Left cardiac atrium (tissue), 4 donors: Measurements from ENCODE around the gene SDC1. TPM values are rescaled to one million over a fixed set of nuclear protein-coding genes. Genes with fewer than 3 reads are reported as not detected.

ENCODE experiments used
- ATAC-seq, 2 donors: fragments of 200-7000 bp; cut with Tn5 transposase; one replicate each; pipeline ENCODE4 v1.9.1; 2020; ENCODE audit warnings: mild to moderate bottlenecking in 2 of 2, moderate library complexity in 2 of 2
- DNase-seq: peaks from one replicate; pipeline ENCODE4 v3.0.0-alpha.2; 2020
- intact Hi-C, 2 donors: fragments of 100-400 bp; cut with DNase I; formaldehyde crosslinking; loops; one replicate each; pipeline versions ENCODE4 v1.14.1 to v1.15.1; 2022 to 2023
- total RNA-seq, 2 donors: library from RNA; stranded (reverse); fragmentation: NEBNext Ultra II Directional; extraction: Animal tissue kit (Norgen Biotek cat#: 25700); gene quantifications; one replicate each; pipeline ENCODE4 v1.2.1, GENCODE V29; 2021
- donor health status: DM: no; HTN: yes; CAD: no.
- donor health status: DM: no; HTN: yes; CAD: no; lungs with severe emphysema.
- donor health status: DM: yes; HTN: yes; CAD: no.
- donor health status: Dilated cardiomyopathy.

SDC1 gene
- total RNA-seq, 2 donors from 2014 or later, result 0.21 to 0.50 TPM

GRCh38 chr2:20216130-20217025 lies 8.6 kb downstream of the SDC1 start:
- ATAC-seq, result no peak
- no peak for DNase-seq

GRCh38 chr2:20215183-20216040 lies 9.5 kb downstream of the SDC1 start:
- DNase-seq, result no peak
- intact Hi-C loops, result no loop called here
- ATAC-seq, result no peak

More at GRCh38 chr2:20216130-20217025, 8.6 kb downstream of the SDC1 start:
- intact Hi-C loops, result no loop called here

- DNase-seq, result no peak
- no peak for ATAC-seq
- intact Hi-C loops, result no loop called here
Observed at GRCh38 chr2:20214566-20215182, 10.3 kb downstream of the SDC1 start.

GRCh38 chr2:20213651-20214565 lies 11.0 kb downstream of the SDC1 start:
- ATAC-seq, result no peak
- intact Hi-C loops, result no loop called here
- no peak for DNase-seq

GRCh38 chr2:20212871-20213503 lies 11.9 kb downstream of the SDC1 start:
- DNase-seq (no peak), ATAC-seq (peak in 1 of 2 donors; percentile 15)
- intact Hi-C loops, result no loop called here

GRCh38 chr2:20212459-20212870 lies 12.5 kb downstream of the SDC1 start:
- DNase-seq, result peak; percentile 44
- peak in 1 of 2 donors; percentile 19 for ATAC-seq
- intact Hi-C loops, result no loop called here

GRCh38 chr2:20211860-20212458 lies 13.0 kb downstream of the SDC1 start:
- ATAC-seq, result no peak
- no peak for DNase-seq

GRCh38 chr2:20211420-20211819 lies 13.5 kb downstream of the SDC1 start:
- intact Hi-C loops, result no loop called here
- ATAC-seq, result no peak
- no peak for DNase-seq

More at GRCh38 chr2:20211860-20212458, 13.0 kb downstream of the SDC1 start:
- intact Hi-C loops, result no loop called here

GRCh38 chr2:20210462-20210861 lies 14.5 kb downstream of the SDC1 start:
- DNase-seq, result no peak
- intact Hi-C loops, result no loop called here
- ATAC-seq, result no peak

GRCh38 chr2:20209373-20210109 lies 15.4 kb downstream of the SDC1 start:
- ATAC-seq, result no peak

GRCh38 chr2:20208476-20208859 lies 16.5 kb downstream of the SDC1 start:
- no peak for ATAC-seq
- intact Hi-C loops, result no loop called here

More at GRCh38 chr2:20209373-20210109, 15.4 kb downstream of the SDC1 start:
- intact Hi-C loops, result no loop called here
- DNase-seq, result no peak

GRCh38 chr2:20207051-20207450 lies 17.9 kb downstream of the SDC1 start:
- intact Hi-C loops, result no loop called here
- no peak for ATAC-seq
- DNase-seq, result no peak

More at GRCh38 chr2:20208476-20208859, 16.5 kb downstream of the SDC1 start:
- DNase-seq, result no peak

GRCh38 chr2:20205915-20206524 lies 18.9 kb downstream of the SDC1 start:
- no peak for ATAC-seq
- intact Hi-C loops, result no loop called here
- DNase-seq, result no peak

GRCh38 chr2:20205069-20205468 lies 19.9 kb downstream of the SDC1 start:
- ATAC-seq (no peak), DNase-seq (no peak)
- intact Hi-C loops, result no loop called here

- no peak for ATAC-seq
- intact Hi-C loops, result no loop called here
- DNase-seq, result no peak
Observed at GRCh38 chr2:20203521-20204225, 21.3 kb downstream of the SDC1 start.

- ATAC-seq (no peak), DNase-seq (no peak)
- intact Hi-C loops, result no loop called here
Observed at GRCh38 chr2:20203072-20203471, 21.9 kb downstream of the SDC1 start.
